Right lobe of liver (tissue), 6 donors: ENCODE data around the gene ANKS4B. TPM values are rescaled to one million over a fixed set of nuclear protein-coding genes. Genes with fewer than 3 reads are reported as not detected.

ENCODE experiments used
- ATAC-seq, 4 donors: fragments of 200-7000 bp; cut with Tn5 transposase; one replicate each; pipeline ENCODE4 v1.9.1; 2020; ENCODE audit warnings: mild to moderate bottlenecking in 4 of 4, moderate library complexity in 4 of 4
- DNase-seq, 3 donors: peaks; one replicate each; pipeline ENCODE4 v3.0.0-alpha.2; 2020
- H3K27ac ChIP-seq, 3 donors: fragments of 200-600 bp; one replicate each; pipeline ENCODE4 v1.8.0; 2022
- H3K27me3 ChIP-seq, 2 donors: fragments of 200-600 bp; one replicate each; pipeline ENCODE4 v1.8.0; 2022
- H3K36me3 ChIP-seq, 4 donors: fragments of 200-600 bp; sonication (generic) in 1 of 4; one replicate each; pipeline versions ENCODE4 v1.5.1 to v1.8.0; 2017 to 2022; ENCODE audit warnings: control low read depth in 1 of 4
- H3K4me1 ChIP-seq, 4 donors: fragments of 200-600 bp; sonication (generic) in 1 of 4; one replicate each; pipeline versions ENCODE4 v1.5.1 to v1.8.0; 2017 to 2022; ENCODE audit warnings: control low read depth in 1 of 4
- H3K4me3 ChIP-seq, 3 donors: fragments of 200-600 bp; one replicate each; pipeline ENCODE4 v1.8.0; 2022
- H3K9me3 ChIP-seq, 4 donors: fragments of 200-600 bp; sonication (generic) in 1 of 4; one replicate each; pipeline versions ENCODE4 v1.5.1 to v1.8.0; 2017 to 2022; ENCODE audit warnings: control low read depth in 1 of 4
- POLR2A ChIP-seq: fragments of 450-650 bp; IDR thresholded peaks from one replicate; pipeline ENCODE4 v1.6.1; 2017; ENCODE audit warnings: antibody characterized with exemption, mild to moderate bottlenecking
- WGBS: methylation state at CpG from one replicate; pipeline ENCODE4 v1.1.6; 2018; ENCODE audit warnings: low coverage, low lambda C conversion rate; ENCODE audit not compliant: insufficient coverage; ENCODE audit errors: missing lambda C conversion rate; 5-methylcytosine and 5-hydroxymethylcytosine counted together
- intact Hi-C, 2 donors: fragments of 100-400 bp; cut with DNase I; formaldehyde crosslinking; loops; one replicate each; pipeline versions ENCODE4 v1.11.2 to v1.14.1; 2022
- total RNA-seq, 6 experiments: library from RNA; depleted of rRNA in 2 of 6; stranded (reverse); fragments of >200 nt in 2 of 6; fragmentation: NEBNext Ultra II Directional in 3 of 6; extraction: Animal tissue kit (Norgen Biotek cat#: 25700) in 3 of 6; gene quantifications; one replicate each; pipeline versions ENCODE4 v1.1.0 to v1.2.4, GENCODE V29; 2016 to 2023
- TF ChIP-seq, protein P1 (sequence below), 4 donors: fragments of 200-600 bp in 3 of 4; fragments of 450-650 bp in 1 of 4; IDR thresholded peaks; one replicate each; pipeline versions ENCODE4 v1.5.1 to v1.8.0; 2016 to 2022; ENCODE audit warnings: antibody characterized with exemption in 4 of 4, mild to moderate bottlenecking in 2 of 4
- donor health status: DM: no; HTN: yes; CAD: no.
- donor health status: DM: no; HTN: no; CAD: no.
- donor health status: DM: no; HTN: no; CAD: no.
- donor health status: DM: no; HTN: yes; CAD: no.
- donor health status: DM: no; HTN: yes; CAD: no.

The ANKS4B gene
- total RNA-seq, 6 experiments from 2014 or later = 10.0 to 16.3 (median 11.4) TPM

DNA sequence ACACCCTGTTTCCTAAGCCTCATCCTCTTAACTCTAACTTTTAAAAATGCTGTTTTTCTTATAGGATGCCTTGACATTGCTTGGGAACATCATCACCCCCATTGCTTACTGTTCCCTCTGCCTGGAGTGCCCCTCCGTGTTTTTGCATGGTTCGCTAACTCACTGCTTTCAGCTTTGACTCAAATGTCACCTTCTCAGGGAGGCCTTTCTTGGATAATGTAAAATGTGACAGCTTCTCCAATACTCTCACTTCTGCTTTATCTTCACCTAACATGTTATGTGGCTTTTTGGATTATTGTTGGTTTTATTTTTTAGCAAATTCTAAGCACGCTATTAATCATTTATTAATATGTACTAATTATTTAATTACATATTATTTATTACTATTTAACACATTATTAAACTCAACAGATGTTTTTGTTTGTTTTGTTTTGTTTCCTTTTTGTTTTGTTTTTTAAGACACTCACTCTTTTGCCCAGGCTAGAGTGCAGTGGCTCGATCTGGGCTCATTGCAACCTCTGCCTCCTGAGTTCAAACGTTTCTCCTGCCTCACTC lies 40.8 kb downstream of the ANKS4B start:
- no peak for ATAC-seq
- no peaks in the 10 kb centered on the region for H3K27me3 ChIP-seq
- TF ChIP-seq POLR2A = no peak
- TF ChIP-seq, protein P1, sequence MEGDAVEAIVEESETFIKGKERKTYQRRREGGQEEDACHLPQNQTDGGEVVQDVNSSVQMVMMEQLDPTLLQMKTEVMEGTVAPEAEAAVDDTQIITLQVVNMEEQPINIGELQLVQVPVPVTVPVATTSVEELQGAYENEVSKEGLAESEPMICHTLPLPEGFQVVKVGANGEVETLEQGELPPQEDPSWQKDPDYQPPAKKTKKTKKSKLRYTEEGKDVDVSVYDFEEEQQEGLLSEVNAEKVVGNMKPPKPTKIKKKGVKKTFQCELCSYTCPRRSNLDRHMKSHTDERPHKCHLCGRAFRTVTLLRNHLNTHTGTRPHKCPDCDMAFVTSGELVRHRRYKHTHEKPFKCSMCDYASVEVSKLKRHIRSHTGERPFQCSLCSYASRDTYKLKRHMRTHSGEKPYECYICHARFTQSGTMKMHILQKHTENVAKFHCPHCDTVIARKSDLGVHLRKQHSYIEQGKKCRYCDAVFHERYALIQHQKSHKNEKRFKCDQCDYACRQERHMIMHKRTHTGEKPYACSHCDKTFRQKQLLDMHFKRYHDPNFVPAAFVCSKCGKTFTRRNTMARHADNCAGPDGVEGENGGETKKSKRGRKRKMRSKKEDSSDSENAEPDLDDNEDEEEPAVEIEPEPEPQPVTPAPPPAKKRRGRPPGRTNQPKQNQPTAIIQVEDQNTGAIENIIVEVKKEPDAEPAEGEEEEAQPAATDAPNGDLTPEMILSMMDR (IDR thresholded peaks at IDR 0.05) = no peak
- no peak for DNase-seq
- H3K4me3 ChIP-seq = no peak overlapping the region
- peaks cover 0 to 11% (median 0%) of the 10 kb centered on the region in 4 donors for H3K4me1 ChIP-seq
- intact Hi-C loops = no loop called here
- no peak overlapping the region for H3K27ac ChIP-seq
- H3K9me3 ChIP-seq = no peaks in the 10 kb centered on the region
- H3K36me3 ChIP-seq = no peaks in the 10 kb centered on the region
- 76% methylated on average over 5 of the region's 5 CpGs for WGBS

DNA sequence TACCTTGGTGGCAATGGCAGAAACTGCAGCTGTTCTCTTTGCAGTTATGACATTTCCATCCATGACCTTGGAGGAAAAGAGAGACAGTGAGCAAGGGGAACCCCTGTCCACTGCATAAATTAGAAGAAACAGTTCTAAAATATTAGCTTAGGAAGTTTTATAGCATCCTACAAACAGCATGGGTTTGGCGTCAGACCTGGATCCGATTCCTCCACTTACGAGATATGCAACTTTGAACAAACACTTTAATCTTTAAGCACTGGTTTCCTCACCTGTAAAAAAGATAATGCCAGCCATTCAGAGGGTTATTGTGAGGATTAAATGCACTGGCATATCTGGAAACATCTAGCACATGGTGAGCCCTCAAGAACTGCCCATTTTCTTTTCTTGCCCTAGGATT lies 42.0 kb downstream of the ANKS4B start:
- Histone ChIP-seq H3K4me1 (peaks cover 0 to 11% (median 0%) of the 10 kb centered on the region in 4 donors), H3K36me3 (no peaks in the 10 kb centered on the region), H3K4me3 (no peak overlapping the region), H3K27me3 (no peaks in the 10 kb centered on the region), H3K9me3 (no peaks in the 10 kb centered on the region), H3K27ac (no peak overlapping the region)
- DNase-seq (no peak), ATAC-seq (no peak)
- intact Hi-C loops = loop anchor here in 1 of 2 donors (5.0 kb wide), 1 partner anchor 88 kb away; no protein-coding TSS in a partner anchor
- TF ChIP-seq POLR2A = no peak
- TF ChIP-seq, protein P1 (IDR thresholded peaks at IDR 0.05) = no peak
- WGBS = 90% methylated on average over 3 of the region's 3 CpGs

DNA sequence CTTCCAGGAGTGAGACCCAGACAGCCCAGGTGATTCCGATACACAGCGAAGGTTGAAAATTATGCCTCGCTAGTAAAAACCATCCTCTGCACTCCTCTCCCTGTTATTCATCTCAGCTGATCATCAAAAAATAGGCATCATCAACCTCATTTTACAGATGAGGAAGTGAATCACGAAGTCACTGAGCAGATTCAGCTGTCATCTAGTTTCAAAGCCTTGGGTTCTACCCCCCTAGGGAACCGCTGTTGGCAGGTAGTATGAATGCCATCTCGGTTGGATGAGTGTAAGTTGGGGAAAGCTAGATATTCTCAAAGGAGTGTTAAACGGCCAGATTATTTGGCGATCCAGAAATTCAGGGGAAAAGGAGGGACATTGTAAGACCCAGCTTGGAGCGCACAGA lies 42.6 kb downstream of the ANKS4B start:
- Histone ChIP-seq H3K9me3 (no peaks in the 10 kb centered on the region), H3K27ac (no peak overlapping the region), H3K4me3 (no peak overlapping the region), H3K4me1 (peaks cover 0 to 11% (median 0%) of the 10 kb centered on the region in 4 donors), H3K27me3 (no peaks in the 10 kb centered on the region), H3K36me3 (no peaks in the 10 kb centered on the region)
- ATAC-seq (no peak), DNase-seq (no peak)
- WGBS = 86% methylated on average over 7 of the region's 9 CpGs
- TF ChIP-seq POLR2A = no peak
- TF ChIP-seq, protein P1 (IDR thresholded peaks at IDR 0.05) = no peak
- intact Hi-C loops = loop anchor here in 1 of 2 donors (5.0 kb wide), 1 partner anchor 89 kb away; no protein-coding TSS in a partner anchor

DNA sequence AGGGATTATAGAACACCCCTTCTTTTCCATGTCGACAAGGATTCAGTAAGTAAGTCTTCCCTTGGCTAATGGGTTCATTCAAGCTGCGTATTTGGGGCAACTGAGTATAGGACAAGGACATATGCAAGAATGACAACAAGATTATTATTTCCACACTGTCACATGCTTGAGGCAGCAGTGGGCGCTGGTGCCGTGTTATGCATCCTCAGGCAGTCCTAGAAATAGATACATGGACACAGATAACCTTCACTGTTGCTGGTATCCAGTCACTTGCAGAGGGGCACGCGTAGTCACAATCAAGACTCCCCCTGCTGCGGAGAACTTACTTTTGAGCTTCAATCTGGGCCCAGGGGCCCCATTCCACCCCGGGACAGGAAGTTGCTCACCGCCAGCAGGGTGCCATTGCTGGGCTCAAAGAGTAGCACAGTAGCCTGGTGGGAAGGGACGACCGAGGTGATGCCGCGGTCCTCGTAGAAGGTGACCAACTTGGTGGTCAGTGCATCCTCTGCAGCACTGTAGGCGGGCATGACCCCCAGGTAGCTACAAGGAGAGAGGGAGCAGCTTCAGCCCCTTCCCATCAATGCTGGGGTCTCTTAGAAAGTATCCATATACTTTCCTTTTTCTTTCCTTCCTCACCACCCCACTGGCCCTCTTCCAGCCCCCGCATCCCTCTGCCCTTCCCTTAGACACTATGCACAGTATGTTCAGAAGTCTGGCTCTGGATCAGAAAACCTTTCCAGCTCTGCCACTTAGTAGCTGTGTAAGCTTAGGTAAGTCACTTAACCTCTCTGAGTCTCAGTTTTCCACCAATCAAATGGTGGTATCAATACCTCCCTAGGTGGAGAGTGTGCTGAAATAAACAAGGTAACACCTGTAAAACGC lies 43.8 kb downstream of the ANKS4B start:
- H3K9me3 ChIP-seq = no peaks in the 10 kb centered on the region
- no peak for TF ChIP-seq POLR2A
- TF ChIP-seq, protein P1 (IDR thresholded peaks at IDR 0.05) = no peak
- no peaks in the 10 kb centered on the region for H3K27me3 ChIP-seq
- H3K27ac ChIP-seq = peak overlapping the region in 1 of 3 donors; percentile 55
- intact Hi-C loops = loop anchor here in 1 of 2 donors (5.0 kb wide), 1 partner anchor 90 kb away; no protein-coding TSS in a partner anchor
- 61% methylated on average over 8 of the region's 17 CpGs for WGBS
- H3K4me1 ChIP-seq = peaks cover 0 to 11% (median 0%) of the 10 kb centered on the region in 4 donors
- no peak for DNase-seq
- H3K4me3 ChIP-seq = peak overlapping the region; percentile 45 to 59 (median 57)
- no peaks in the 10 kb centered on the region for H3K36me3 ChIP-seq
- ATAC-seq = no peak
